ENCODE measurements around the gene L3HYPDH. TPM values are rescaled to one million over a fixed set of nuclear protein-coding genes. Genes with fewer than 3 reads are reported as not detected.
"Not testable (repeated sequence)": the region's sequence is repeated elsewhere in the genome, so short reads cannot be mapped to it uniquely, and the experiment has no call there.

The L3HYPDH gene
- total RNA-seq, 1 experiment from 2014 or later: 27.3 TPM

DNA sequence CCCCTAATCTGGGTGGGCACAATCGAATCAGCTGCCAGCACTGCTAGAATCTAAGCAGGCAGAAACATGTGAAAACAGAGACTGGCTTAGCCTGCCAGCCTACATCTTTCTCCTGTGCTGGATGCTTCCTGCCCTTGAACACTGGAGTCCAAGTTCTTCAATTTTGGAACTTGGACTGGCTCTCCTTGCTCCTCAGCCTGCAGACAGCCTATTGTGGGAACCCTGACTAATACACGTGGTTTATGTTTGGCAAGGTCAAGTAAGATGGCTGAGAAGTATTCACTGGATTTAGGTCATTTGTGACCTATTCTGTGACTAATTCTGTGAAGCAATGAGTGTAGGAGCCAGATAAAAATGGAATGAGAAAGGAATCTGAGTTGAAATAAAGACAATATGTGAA is 30.1 kb downstream of the L3HYPDH start:
- H3K36me3 Mint-ChIP-seq (ENCODE audit: insufficient read depth, unreplicated experiment): peaks cover 12% of the 10 kb centered on the region

DNA sequence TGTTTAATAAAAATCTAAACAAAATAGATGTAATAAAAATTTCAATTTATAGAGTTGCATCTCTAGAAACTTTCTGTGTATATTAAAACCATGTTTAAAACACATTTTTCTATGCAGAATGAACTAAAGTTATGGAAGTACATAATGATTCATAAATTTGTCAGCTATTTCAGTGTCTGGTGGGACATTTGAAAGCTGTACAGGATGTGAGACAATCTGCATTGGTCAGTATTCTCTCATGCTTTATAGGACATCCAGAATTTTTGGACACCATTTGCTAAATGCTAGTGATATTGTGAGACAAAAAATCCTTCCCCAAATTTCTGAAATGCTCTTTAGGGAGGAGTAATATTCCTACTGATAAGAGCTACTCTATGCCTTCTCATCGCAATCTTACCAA is 32.4 kb downstream of the L3HYPDH start:
- intact Hi-C loops (cut with micrococcal nuclease; ENCODE audit: unreplicated experiment): no loop called here
- TF ChIP-seq, protein P1, sequence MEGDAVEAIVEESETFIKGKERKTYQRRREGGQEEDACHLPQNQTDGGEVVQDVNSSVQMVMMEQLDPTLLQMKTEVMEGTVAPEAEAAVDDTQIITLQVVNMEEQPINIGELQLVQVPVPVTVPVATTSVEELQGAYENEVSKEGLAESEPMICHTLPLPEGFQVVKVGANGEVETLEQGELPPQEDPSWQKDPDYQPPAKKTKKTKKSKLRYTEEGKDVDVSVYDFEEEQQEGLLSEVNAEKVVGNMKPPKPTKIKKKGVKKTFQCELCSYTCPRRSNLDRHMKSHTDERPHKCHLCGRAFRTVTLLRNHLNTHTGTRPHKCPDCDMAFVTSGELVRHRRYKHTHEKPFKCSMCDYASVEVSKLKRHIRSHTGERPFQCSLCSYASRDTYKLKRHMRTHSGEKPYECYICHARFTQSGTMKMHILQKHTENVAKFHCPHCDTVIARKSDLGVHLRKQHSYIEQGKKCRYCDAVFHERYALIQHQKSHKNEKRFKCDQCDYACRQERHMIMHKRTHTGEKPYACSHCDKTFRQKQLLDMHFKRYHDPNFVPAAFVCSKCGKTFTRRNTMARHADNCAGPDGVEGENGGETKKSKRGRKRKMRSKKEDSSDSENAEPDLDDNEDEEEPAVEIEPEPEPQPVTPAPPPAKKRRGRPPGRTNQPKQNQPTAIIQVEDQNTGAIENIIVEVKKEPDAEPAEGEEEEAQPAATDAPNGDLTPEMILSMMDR (IDR thresholded peaks at IDR 0.05; ENCODE audit: unreplicated experiment): no peak
- DNase-seq: no peak
- CTCF ChIA-PET: no interaction called here
- no TSS peak for BruUV-seq (replicated peaks)
- Mint-ChIP-seq H3K36me3 (ENCODE audit: insufficient read depth, unreplicated experiment) (peaks cover 7% of the 10 kb centered on the region), H3K27ac (ENCODE audit: unreplicated experiment) (no peak overlapping the region), H3K4me3 (ENCODE audit: low read depth, unreplicated experiment) (no peak overlapping the region), H3K27me3 (ENCODE audit: unreplicated experiment) (no peaks in the 10 kb centered on the region), H3K9me3 (ENCODE audit: low read depth, unreplicated experiment) (no peaks in the 10 kb centered on the region), H3K4me1 (ENCODE audit: low read depth, unreplicated experiment) (no peaks in the 10 kb centered on the region)

More for the DNA sequence above, 30.1 kb downstream of the L3HYPDH start:
- H3K4me3 Mint-ChIP-seq (ENCODE audit: low read depth, unreplicated experiment): no peak overlapping the region
- intact Hi-C loops (cut with micrococcal nuclease; ENCODE audit: unreplicated experiment): no loop called here
- H3K27ac Mint-ChIP-seq (ENCODE audit: unreplicated experiment): no peak overlapping the region
- TF ChIP-seq, protein P1 (IDR thresholded peaks at IDR 0.05; ENCODE audit: unreplicated experiment): no peak
- BruUV-seq (replicated peaks): no TSS peak
- CTCF ChIA-PET: no interaction called here
- H3K9me3 Mint-ChIP-seq (ENCODE audit: low read depth, unreplicated experiment): no peaks in the 10 kb centered on the region
- no peaks in the 10 kb centered on the region for H3K27me3 Mint-ChIP-seq (ENCODE audit: unreplicated experiment)
- DNase-seq: no peak
- no peaks in the 10 kb centered on the region for H3K4me1 Mint-ChIP-seq (ENCODE audit: low read depth, unreplicated experiment)

DNA sequence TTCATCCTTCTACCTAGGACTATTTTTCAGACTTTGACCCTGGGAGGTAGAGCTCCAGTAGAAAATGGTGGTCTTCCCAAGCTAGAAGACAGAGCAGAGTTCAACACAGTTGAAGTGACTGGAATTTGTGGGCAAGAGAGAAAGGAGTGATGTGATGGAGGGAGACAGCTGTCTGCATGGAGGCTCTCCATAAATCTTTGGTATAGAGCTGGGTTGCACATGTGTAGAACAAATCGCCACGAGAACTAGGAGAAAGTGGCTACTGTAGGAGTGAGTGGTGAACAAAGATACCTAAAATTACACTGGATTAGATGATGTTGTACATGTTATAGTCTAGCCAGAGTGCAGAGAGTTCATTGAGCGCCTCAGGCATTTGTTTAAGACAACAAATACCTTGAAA is 33.5 kb downstream of the L3HYPDH start:
- DNase-seq: no peak
- Mint-ChIP-seq H3K4me1 (ENCODE audit: low read depth, unreplicated experiment) (no peaks in the 10 kb centered on the region), H3K9me3 (ENCODE audit: low read depth, unreplicated experiment) (no peaks in the 10 kb centered on the region), H3K27ac (ENCODE audit: unreplicated experiment) (no peak overlapping the region), H3K27me3 (ENCODE audit: unreplicated experiment) (no peaks in the 10 kb centered on the region), H3K4me3 (ENCODE audit: low read depth, unreplicated experiment) (no peak overlapping the region), H3K36me3 (ENCODE audit: insufficient read depth, unreplicated experiment) (peaks cover 7% of the 10 kb centered on the region)
- TF ChIP-seq, protein P1 (IDR thresholded peaks at IDR 0.05; ENCODE audit: unreplicated experiment): no peak
- no TSS peak for BruUV-seq (replicated peaks)
- intact Hi-C loops (cut with micrococcal nuclease; ENCODE audit: unreplicated experiment): no loop called here
- CTCF ChIA-PET: no interaction called here

DNA sequence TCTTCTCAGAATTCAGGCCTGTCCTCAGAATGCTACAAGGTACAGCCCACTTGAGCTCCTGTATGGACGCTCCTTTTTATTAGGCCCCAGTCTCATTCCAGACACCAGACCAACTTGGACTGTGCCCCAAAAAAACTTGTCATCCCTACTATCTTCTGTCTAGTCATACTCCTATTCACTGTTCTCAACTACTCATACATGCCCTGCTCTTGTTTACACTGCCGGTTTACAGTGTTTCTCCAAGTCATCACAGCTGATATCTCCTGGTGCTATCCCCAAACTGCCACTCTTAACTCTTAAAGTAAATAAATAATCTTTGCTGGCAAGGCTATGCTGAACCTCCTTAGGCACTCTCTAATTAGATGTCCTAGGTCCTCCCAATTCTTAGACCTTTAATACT is 35.5 kb downstream of the L3HYPDH start:
- H3K27ac Mint-ChIP-seq (ENCODE audit: unreplicated experiment); intact Hi-C loops (cut with micrococcal nuclease; ENCODE audit: unreplicated experiment); H3K36me3 Mint-ChIP-seq (ENCODE audit: insufficient read depth, unreplicated experiment); H3K27me3 Mint-ChIP-seq (ENCODE audit: unreplicated experiment); H3K4me1 Mint-ChIP-seq (ENCODE audit: low read depth, unreplicated experiment); BruUV-seq (replicated peaks); DNase-seq; H3K9me3 Mint-ChIP-seq (ENCODE audit: low read depth, unreplicated experiment); CTCF ChIA-PET; H3K4me3 Mint-ChIP-seq (ENCODE audit: low read depth, unreplicated experiment): not testable (repeated sequence)

DNA sequence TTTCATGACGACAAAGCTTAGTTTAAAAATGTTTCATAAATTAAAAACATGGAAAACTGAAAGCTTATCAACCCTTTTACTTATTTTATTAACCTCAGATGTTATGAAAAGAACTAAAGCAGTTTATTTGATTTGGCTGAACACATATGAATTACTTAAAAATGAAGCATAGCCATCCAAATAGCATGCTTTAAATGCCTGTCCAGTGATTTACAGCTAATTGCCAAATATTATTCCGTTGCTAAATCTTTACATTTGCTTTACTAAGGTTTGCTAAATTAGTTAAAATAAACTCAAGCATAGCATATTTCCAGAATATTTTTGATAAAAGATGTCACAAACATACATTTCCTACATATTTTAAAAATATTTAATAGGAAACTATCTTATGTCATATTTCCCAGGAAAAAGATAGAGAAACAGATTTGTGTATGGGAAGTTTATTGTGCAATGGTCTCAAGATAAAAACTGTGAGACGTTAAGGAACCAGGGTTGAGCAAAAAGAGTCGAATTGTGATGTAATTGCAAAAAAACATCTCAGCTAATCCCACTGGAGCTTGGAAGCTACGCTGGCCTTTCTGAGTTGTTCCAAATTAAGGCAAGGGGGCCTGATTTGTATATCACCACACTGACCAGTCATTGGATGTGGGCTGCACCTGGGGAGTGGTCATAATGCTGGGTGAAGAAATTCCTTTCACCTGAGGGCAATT is 44.8 kb downstream of the L3HYPDH start:
- no TSS peak for BruUV-seq (replicated peaks)
- Mint-ChIP-seq H3K9me3 (ENCODE audit: low read depth, unreplicated experiment) (no peaks in the 10 kb centered on the region), H3K36me3 (ENCODE audit: insufficient read depth, unreplicated experiment) (no peaks in the 10 kb centered on the region), H3K27me3 (ENCODE audit: unreplicated experiment) (no peaks in the 10 kb centered on the region), H3K4me1 (ENCODE audit: low read depth, unreplicated experiment) (no peaks in the 10 kb centered on the region), H3K27ac (ENCODE audit: unreplicated experiment) (no peak overlapping the region), H3K4me3 (ENCODE audit: low read depth, unreplicated experiment) (no peak overlapping the region)
- intact Hi-C loops (cut with micrococcal nuclease; ENCODE audit: unreplicated experiment): no loop called here
- TF ChIP-seq, protein P1 (IDR thresholded peaks at IDR 0.05; ENCODE audit: unreplicated experiment): no peak
- CTCF ChIA-PET: interaction anchor here (1.0 kb wide), 1 partner anchor 68 kb away, joined by 3 read pairs; no protein-coding TSS in a partner anchor
- no peak for DNase-seq

Measured in Calu3 (cell line).